ENCODE results near the gene RPL27A.

Gene RPL27A

DNA sequence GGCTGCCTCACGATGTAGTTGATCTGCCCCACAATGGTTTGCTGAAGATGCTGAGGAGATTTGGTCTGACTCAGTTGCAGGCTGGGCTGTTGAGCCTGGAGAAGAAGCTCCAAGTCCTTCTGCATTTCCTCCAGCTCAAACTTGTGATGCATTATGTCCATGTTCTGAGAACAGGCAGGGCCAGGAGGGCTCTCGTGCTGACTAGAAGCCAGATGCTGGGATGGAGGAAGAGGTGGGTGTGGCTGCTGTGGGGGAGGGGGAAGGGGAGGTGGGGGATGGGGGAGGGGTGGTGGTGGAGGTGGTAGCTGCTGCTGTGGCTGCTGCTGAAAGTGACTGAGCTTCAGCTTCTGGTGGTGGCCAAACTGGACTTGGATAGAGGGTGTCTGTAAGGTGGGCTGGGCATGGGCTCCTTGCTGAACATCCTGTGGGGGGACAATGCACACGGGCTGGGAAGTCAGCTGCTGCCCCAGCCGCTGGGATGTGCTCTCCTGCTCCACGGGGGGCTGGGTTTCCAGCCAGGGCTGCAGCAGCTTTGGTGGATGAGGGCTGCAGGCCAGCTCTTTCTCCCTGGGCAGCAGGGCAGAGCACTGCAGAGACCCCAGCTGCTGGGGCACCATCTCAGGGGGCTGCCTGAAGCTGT is 42.2 kb upstream of the RPL27A start:
- H3K4me3 ChIP-seq (ENCODE audit: low read depth in 1 of 2, low read length in 1 of 2) = no peak overlapping the region
- H3K27me3 ChIP-seq = no peaks in the 10 kb centered on the region
- TF ChIP-seq, protein P1, sequence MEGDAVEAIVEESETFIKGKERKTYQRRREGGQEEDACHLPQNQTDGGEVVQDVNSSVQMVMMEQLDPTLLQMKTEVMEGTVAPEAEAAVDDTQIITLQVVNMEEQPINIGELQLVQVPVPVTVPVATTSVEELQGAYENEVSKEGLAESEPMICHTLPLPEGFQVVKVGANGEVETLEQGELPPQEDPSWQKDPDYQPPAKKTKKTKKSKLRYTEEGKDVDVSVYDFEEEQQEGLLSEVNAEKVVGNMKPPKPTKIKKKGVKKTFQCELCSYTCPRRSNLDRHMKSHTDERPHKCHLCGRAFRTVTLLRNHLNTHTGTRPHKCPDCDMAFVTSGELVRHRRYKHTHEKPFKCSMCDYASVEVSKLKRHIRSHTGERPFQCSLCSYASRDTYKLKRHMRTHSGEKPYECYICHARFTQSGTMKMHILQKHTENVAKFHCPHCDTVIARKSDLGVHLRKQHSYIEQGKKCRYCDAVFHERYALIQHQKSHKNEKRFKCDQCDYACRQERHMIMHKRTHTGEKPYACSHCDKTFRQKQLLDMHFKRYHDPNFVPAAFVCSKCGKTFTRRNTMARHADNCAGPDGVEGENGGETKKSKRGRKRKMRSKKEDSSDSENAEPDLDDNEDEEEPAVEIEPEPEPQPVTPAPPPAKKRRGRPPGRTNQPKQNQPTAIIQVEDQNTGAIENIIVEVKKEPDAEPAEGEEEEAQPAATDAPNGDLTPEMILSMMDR (IDR thresholded peaks at IDR 0.05) = no peak
- no peak overlapping the region for H3K27ac ChIP-seq
- H3K4me1 ChIP-seq (ENCODE audit: control insufficient read depth in 1 of 2, insufficient read depth in 1 of 2, low read depth in 1 of 2, low read length in 1 of 2) = no peaks in the 10 kb centered on the region
- peaks cover 49% of the 10 kb centered on the region for H3K36me3 ChIP-seq
- H3K9me3 ChIP-seq = no peaks in the 10 kb centered on the region

DNA sequence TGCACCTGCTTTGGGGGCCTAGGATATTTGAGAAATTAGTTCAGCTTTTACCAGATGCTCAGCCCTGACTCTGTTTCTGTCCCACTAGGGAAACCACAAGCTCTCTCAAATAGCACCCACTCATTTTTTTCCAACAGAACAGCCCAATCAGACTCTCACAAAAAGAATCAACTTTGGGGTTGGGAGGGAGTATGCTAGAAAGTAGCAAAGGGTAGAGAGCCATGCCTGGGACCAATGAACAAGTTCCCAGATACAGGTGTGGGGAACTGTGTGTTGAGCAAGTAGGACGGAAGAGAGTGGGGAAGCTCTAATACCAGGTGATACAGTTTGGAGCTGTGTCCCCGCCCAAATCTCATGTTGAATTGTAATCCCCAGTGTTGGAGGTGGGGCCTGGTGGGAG is 41.3 kb upstream of the RPL27A start:
- Histone ChIP-seq H3K9me3 (no peaks in the 10 kb centered on the region), H3K36me3 (peaks cover 58% of the 10 kb centered on the region)

DNA sequence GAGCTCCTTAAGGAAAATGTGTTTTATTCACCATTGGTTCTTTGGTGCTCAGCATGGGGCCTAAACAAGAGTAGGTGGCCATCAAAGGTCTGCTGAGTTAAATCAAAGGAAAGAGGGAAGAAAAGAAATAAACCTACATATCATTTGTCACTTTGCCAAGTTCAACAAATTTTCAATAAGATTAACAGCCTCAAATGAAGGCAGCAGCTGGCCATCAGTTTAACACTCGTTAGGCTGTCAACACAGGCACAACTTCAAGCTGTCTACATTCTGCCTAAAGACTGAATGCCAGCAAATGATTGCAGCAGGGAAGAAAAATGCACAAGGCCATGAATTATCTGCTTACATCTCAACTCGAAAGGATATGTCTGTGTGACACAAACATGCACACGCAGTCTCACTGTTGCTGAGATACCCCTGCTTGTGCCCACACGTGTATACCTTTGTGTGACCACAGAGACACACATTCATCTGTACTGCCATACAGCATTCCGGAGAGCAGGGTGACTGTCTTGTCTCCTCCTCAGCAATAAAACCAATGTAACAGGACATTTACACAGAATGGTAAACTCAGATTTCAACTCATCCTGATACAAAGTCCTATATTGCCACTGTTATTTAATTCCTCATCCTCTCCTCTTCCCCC is 40.3 kb upstream of the RPL27A start:
- no peaks in the 10 kb centered on the region for H3K27me3 ChIP-seq
- H3K9me3 ChIP-seq = no peaks in the 10 kb centered on the region
- H3K27ac ChIP-seq = no peak overlapping the region
- peaks cover 63% of the 10 kb centered on the region for H3K36me3 ChIP-seq
- no peaks in the 10 kb centered on the region for H3K4me1 ChIP-seq (ENCODE audit: control insufficient read depth in 1 of 2, insufficient read depth in 1 of 2, low read depth in 1 of 2, low read length in 1 of 2)
- TF ChIP-seq, protein P1 (IDR thresholded peaks at IDR 0.05) = no peak
- no peak overlapping the region for H3K4me3 ChIP-seq (ENCODE audit: low read depth in 1 of 2, low read length in 1 of 2)

More for the DNA sequence above, 41.3 kb upstream of the RPL27A start:
- Histone ChIP-seq H3K4me3 (ENCODE audit: low read depth in 1 of 2, low read length in 1 of 2) (no peak overlapping the region), H3K27me3 (no peaks in the 10 kb centered on the region), H3K4me1 (ENCODE audit: control insufficient read depth in 1 of 2, insufficient read depth in 1 of 2, low read depth in 1 of 2, low read length in 1 of 2) (no peaks in the 10 kb centered on the region), H3K27ac (no peak overlapping the region)
- TF ChIP-seq, protein P1 (IDR thresholded peaks at IDR 0.05) = no peak

DNA sequence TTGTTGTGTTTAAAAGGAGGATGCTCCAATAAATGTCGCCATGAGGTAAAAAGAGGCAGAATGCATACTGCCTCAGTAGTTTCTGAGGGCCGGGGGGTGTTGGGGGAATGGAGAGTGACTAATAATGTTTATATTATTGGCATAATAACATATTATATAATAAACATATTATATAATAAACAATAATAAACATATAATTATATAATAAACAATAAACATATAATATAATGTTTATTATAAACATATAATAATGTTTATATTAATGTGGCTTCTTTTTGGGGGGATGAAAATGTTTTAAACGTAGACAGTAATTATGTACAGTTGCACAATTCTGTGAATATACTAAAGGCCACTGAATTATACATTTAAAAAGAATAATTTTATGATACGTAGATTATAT is 35.7 kb upstream of the RPL27A start:
- peaks cover 50% of the 10 kb centered on the region for H3K36me3 ChIP-seq

DNA sequence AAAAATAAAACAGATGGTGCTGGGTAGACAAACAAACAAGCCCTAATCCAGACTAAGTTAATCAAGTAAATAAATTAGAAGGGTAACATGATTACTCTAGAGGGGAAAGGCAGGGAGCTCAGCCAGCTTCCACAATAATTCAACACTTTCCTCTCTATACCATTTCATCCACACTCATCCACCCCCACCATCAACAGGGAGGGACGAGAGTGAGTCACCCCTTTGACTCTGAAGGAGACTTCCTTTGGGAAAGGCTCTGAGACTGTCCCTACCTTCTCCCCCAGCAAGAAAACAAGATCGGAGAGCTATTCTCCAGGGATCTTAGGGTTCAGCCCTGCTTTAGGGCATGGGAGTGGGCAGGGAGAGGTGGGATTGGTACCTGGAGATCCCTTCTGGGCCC is 33.2 kb upstream of the RPL27A start:
- H3K4me1 ChIP-seq (ENCODE audit: control insufficient read depth in 1 of 2, insufficient read depth in 1 of 2, low read depth in 1 of 2, low read length in 1 of 2) = no peaks in the 10 kb centered on the region
- H3K27ac ChIP-seq = no peak overlapping the region
- H3K36me3 ChIP-seq = peaks cover 43% of the 10 kb centered on the region
- no peaks in the 10 kb centered on the region for H3K27me3 ChIP-seq
- TF ChIP-seq, protein P1 (IDR thresholded peaks at IDR 0.05) = no peak
- no peaks in the 10 kb centered on the region for H3K9me3 ChIP-seq
- no peak overlapping the region for H3K4me3 ChIP-seq (ENCODE audit: low read depth in 1 of 2, low read length in 1 of 2)

More for the DNA sequence above, 35.7 kb upstream of the RPL27A start:
- TF ChIP-seq, protein P1 (IDR thresholded peaks at IDR 0.05) = no peak
- H3K4me3 ChIP-seq (ENCODE audit: low read depth in 1 of 2, low read length in 1 of 2) = no peak overlapping the region
- no peaks in the 10 kb centered on the region for H3K27me3 ChIP-seq
- H3K4me1 ChIP-seq (ENCODE audit: control insufficient read depth in 1 of 2, insufficient read depth in 1 of 2, low read depth in 1 of 2, low read length in 1 of 2) = no peaks in the 10 kb centered on the region
- H3K9me3 ChIP-seq = no peaks in the 10 kb centered on the region
- no peak overlapping the region for H3K27ac ChIP-seq
